IPS-20b (cell line): ENCODE measurements around the gene CKAP2L.
"Not testable (repeated sequence)": the region's sequence is repeated elsewhere in the genome, so short reads cannot be mapped to it uniquely, and the experiment has no call there.

Experiments
- H3K27ac ChIP-seq: one replicate; pipeline ENCODE4 v1.5.1; 2013; ENCODE audit warnings: low read length
- H3K27me3 ChIP-seq: 2 replicates; pipeline ENCODE4 v1.6.1; 2013; ENCODE audit warnings: mild to moderate bottlenecking, low read length, inconsistent platforms; ENCODE audit not compliant: insufficient read depth
- H3K36me3 ChIP-seq: 2 replicates; pipeline ENCODE4 v1.6.1; 2013; ENCODE audit warnings: low read depth, mild to moderate bottlenecking, inconsistent platforms, low read length, moderate library complexity; ENCODE audit not compliant: insufficient read depth
- H3K4me1 ChIP-seq: 2 replicates; pipeline ENCODE4 v1.6.1; 2013; ENCODE audit warnings: mild to moderate bottlenecking, control low read depth, inconsistent platforms, low read length, moderate library complexity; ENCODE audit not compliant: insufficient read depth
- H3K4me3 ChIP-seq: 2 replicates; pipeline ENCODE4 v1.5.1; 2013; ENCODE audit warnings: mild to moderate bottlenecking, low read length, inconsistent platforms
- H3K9ac ChIP-seq: 2 replicates; pipeline ENCODE4 v1.6.1; 2013; ENCODE audit warnings: low read depth, mild to moderate bottlenecking, inconsistent platforms, low read length, moderate library complexity
- H3K9me3 ChIP-seq: 2 replicates; pipeline ENCODE4 v1.6.1; 2013; ENCODE audit warnings: mild to moderate bottlenecking, low read depth, low read length, inconsistent platforms; ENCODE audit not compliant: insufficient read depth

The CKAP2L gene

GRCh38 chr2:112712465-112712864, 51.9 kb downstream of the CKAP2L start:
- no peaks in the 10 kb centered on the region for H3K4me1 ChIP-seq
- H3K36me3 ChIP-seq: no peaks in the 10 kb centered on the region
- no peaks in the 10 kb centered on the region for H3K27me3 ChIP-seq
- H3K4me3 ChIP-seq: no peak overlapping the region
- H3K9ac ChIP-seq: no peak overlapping the region
- H3K9me3 ChIP-seq: no peaks in the 10 kb centered on the region
- H3K27ac ChIP-seq: no peak overlapping the region

- Histone ChIP-seq H3K9ac (no peak overlapping the region), H3K9me3 (no peaks in the 10 kb centered on the region), H3K27me3 (no peaks in the 10 kb centered on the region), H3K4me3 (no peak overlapping the region), H3K36me3 (no peaks in the 10 kb centered on the region), H3K27ac (no peak overlapping the region), H3K4me1 (no peaks in the 10 kb centered on the region)
Measured at GRCh38 chr2:112710956-112711750, 53.3 kb downstream of the CKAP2L start.

- Histone ChIP-seq H3K27ac (no peak overlapping the region), H3K4me1 (no peaks in the 10 kb centered on the region), H3K27me3 (no peaks in the 10 kb centered on the region), H3K9ac (no peak overlapping the region), H3K9me3 (no peaks in the 10 kb centered on the region), H3K4me3 (no peak overlapping the region), H3K36me3 (no peaks in the 10 kb centered on the region)
Measured at GRCh38 chr2:112709703-112710102, 54.7 kb downstream of the CKAP2L start.

- Histone ChIP-seq H3K4me1 (no peaks in the 10 kb centered on the region), H3K36me3 (no peaks in the 10 kb centered on the region), H3K27ac (no peak overlapping the region), H3K9ac (no peak overlapping the region), H3K9me3 (no peaks in the 10 kb centered on the region), H3K4me3 (no peak overlapping the region), H3K27me3 (no peaks in the 10 kb centered on the region)
Measured at GRCh38 chr2:112708968-112709367, 55.4 kb downstream of the CKAP2L start.

GRCh38 chr2:112706947-112707346, 57.5 kb downstream of the CKAP2L start:
- not testable (repeated sequence) for H3K4me1 ChIP-seq, H3K4me3 ChIP-seq, H3K27ac ChIP-seq, H3K9me3 ChIP-seq, H3K9ac ChIP-seq, H3K36me3 ChIP-seq, H3K27me3 ChIP-seq

GRCh38 chr2:112706170-112706664, 58.2 kb downstream of the CKAP2L start:
- no peak overlapping the region for H3K27ac ChIP-seq
- no peaks in the 10 kb centered on the region for H3K36me3 ChIP-seq
- H3K27me3 ChIP-seq: no peaks in the 10 kb centered on the region
- no peak overlapping the region for H3K9ac ChIP-seq
- H3K9me3 ChIP-seq: no peaks in the 10 kb centered on the region
- H3K4me3 ChIP-seq: no peak overlapping the region
- no peaks in the 10 kb centered on the region for H3K4me1 ChIP-seq

- H3K4me3 ChIP-seq: no peak overlapping the region
- no peak overlapping the region for H3K27ac ChIP-seq
- H3K4me1 ChIP-seq: no peaks in the 10 kb centered on the region
- H3K27me3 ChIP-seq: no peaks in the 10 kb centered on the region
- no peaks in the 10 kb centered on the region for H3K36me3 ChIP-seq
- no peaks in the 10 kb centered on the region for H3K9me3 ChIP-seq
- no peak overlapping the region for H3K9ac ChIP-seq
Measured at GRCh38 chr2:112705575-112705974, 58.8 kb downstream of the CKAP2L start.

GRCh38 chr2:112703684-112704083, 60.7 kb downstream of the CKAP2L start:
- no peaks in the 10 kb centered on the region for H3K9me3 ChIP-seq
- H3K4me3 ChIP-seq: no peak overlapping the region
- no peaks in the 10 kb centered on the region for H3K4me1 ChIP-seq
- H3K27me3 ChIP-seq: no peaks in the 10 kb centered on the region
- no peak overlapping the region for H3K27ac ChIP-seq
- no peaks in the 10 kb centered on the region for H3K36me3 ChIP-seq
- no peak overlapping the region for H3K9ac ChIP-seq

- Histone ChIP-seq H3K4me1 (no peaks in the 10 kb centered on the region), H3K4me3 (no peak overlapping the region)
Measured at GRCh38 chr2:112701052-112701451, 63.4 kb downstream of the CKAP2L start.

GRCh38 chr2:112699984-112700667, 64.3 kb downstream of the CKAP2L start:
- H3K27ac ChIP-seq: no peak overlapping the region
- no peaks in the 10 kb centered on the region for H3K9me3 ChIP-seq
- H3K4me3 ChIP-seq: no peak overlapping the region
- H3K27me3 ChIP-seq: no peaks in the 10 kb centered on the region
- no peaks in the 10 kb centered on the region for H3K4me1 ChIP-seq
- H3K9ac ChIP-seq: no peak overlapping the region
- H3K36me3 ChIP-seq: no peaks in the 10 kb centered on the region

More at GRCh38 chr2:112701052-112701451, 63.4 kb downstream of the CKAP2L start:
- Histone ChIP-seq H3K9me3 (no peaks in the 10 kb centered on the region), H3K9ac (no peak overlapping the region), H3K36me3 (no peaks in the 10 kb centered on the region), H3K27me3 (no peaks in the 10 kb centered on the region), H3K27ac (no peak overlapping the region)

- H3K36me3 ChIP-seq: no peaks in the 10 kb centered on the region
- H3K4me3 ChIP-seq: no peak overlapping the region
- no peaks in the 10 kb centered on the region for H3K27me3 ChIP-seq
- H3K9me3 ChIP-seq: no peaks in the 10 kb centered on the region
- H3K9ac ChIP-seq: no peak overlapping the region
- H3K27ac ChIP-seq: no peak overlapping the region
- H3K4me1 ChIP-seq: no peaks in the 10 kb centered on the region
Measured at GRCh38 chr2:112698834-112699515, 65.4 kb downstream of the CKAP2L start.
